NCI-H1694 (cell line): ENCODE results near the gene CIRBP.

Experiments
- DNase-seq: peaks from one replicate; lab custom pipeline; 2025; lab: John Stamatoyannopoulos, UW

Gene CIRBP

DNA sequence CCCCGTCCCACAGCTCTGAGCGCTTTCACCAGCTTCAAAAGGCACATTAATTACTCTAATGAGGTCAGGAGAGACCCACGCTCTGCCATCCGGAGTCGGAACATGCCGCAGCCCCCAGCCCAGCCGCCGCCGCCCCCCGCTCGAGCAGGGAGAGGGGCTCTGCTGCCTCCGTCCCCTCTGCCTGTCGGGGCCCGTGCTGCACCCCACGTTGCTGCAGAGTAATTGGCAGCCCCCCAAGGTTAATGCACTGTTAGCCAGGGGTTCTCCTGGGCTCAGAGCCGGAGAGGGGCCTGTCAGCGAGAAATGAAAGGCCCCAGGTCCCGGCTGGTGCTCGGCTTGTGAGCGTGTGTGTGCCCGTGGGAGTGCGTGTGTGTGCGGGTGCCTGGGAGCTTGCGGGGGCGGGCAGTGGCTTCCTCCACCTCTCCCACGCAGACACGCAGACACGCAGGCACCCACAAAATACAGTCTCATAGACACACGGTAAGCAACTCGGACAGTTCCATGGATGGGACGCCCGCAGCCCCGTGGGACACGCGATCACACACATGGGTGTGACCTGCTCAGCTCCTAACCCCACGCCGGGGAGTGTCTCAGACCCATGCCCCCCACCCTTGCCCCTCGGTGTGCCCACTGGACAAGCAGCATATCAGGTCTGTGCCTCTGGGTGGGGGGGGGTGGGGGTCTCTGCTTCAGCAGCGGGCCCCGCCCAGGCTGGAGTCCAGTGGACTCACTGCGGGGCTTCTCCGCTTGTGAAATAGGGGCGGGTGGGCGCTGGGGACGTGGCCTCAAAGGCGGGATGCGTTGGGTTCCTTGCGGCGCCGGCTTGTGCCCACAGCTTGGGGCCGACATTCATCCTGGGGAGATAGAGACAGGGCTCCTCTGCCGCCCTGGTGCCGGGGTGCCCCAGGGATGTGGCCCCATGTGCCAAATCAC lies 11.8 kb downstream of the CIRBP start:
- no peak for DNase-seq

DNA sequence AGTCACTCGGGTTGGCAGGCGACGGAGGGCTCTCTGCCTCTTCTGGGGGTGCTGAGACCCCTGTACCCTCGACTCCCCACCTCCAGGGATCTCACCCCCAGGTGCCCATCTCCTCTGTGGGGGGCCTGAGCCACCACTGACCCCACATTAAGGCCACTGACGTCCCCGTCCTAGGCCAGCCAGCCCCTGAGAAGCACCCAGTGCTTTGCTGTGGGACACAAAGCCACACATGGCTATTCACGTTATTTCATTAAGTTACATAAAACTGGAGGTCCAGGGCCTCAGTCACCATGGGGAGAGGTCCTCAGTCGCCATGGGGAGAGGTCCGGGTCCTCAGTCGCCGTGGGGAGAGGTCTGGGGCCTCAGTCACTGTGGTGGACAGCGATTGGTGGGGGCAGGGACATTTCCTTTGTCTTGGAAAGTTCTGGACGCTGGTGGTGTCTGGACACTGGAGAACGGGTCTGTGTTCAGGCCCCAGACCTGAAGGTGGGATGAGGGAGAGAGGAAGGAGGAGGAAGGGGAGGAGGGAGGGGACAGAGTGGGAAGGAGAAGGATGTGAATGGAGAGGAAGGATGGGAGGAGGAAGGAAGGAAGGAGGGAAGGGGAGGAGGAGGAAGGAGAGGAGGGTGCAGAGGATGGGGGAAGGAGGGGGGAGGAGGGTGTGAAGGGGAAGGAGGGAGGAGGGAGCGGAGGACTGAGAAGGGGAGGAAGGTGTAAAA lies 12.6 kb downstream of the CIRBP start:
- no peak for DNase-seq

DNA sequence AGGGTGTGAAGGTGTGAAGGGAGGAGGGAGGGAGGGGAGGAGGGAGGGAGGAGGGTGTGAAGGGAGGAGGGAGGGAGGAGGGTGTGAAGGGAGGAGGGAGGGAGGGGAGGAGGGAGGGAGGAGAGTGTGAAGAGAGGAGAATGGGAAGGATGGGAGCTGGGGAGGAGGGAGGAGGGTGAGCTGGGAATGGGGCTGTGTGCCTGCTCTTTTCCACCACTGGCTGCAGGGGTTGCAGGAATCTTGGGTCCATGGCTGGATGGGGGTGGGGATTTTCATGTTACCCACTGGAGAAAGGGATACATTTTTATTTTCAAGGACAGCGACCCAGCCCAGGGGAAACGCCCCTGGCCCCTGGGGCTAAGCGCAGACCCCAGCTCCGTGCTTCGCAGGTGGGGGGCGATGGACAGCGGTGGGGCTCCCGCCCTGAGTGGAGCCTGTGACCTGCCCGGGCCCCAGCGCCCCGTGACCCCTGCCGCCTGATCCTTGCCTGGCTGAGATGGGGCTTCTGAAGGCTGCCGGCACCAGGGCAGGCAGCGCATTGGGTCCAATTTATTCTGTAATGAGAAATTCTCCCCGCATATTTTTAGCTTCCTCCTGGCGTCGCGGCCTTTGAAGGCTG lies 13.6 kb downstream of the CIRBP start:
- DNase-seq: no peak

DNA sequence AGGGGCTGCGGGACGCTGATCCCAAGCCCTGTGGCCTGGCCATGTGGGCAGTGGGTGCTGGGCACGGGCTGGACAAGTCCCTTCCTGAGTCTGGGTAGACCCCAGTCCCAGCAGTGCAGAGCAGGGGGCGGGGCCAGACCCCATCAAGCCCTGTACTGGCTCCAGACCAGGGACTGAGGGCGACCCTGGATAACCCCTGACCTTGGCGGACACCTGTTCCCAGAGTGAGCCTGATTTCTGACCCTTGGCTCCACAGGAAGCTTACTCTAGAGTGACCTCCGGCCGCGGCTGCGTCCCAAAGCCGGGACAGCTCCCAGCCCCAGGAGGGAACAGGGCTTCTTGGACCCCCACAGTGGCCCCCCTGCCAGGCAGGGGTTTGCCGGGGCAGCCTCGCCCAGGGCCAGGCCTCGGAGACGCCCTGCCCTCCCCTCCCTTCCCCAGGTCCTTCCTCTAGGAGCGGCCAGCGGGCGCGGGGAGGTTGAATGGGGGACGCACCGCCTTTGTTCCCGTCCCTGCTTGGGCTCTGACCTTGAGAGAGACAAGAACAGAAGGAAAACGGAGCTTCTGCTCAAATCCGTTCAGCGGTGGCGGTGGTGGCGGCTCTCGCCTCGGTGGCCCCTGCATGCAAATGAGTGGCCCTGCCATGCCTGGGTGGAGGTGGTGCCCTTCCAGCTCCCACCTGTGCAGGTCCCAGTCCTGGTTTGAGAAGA lies 14.2 kb downstream of the CIRBP start:
- no peak for DNase-seq

DNA sequence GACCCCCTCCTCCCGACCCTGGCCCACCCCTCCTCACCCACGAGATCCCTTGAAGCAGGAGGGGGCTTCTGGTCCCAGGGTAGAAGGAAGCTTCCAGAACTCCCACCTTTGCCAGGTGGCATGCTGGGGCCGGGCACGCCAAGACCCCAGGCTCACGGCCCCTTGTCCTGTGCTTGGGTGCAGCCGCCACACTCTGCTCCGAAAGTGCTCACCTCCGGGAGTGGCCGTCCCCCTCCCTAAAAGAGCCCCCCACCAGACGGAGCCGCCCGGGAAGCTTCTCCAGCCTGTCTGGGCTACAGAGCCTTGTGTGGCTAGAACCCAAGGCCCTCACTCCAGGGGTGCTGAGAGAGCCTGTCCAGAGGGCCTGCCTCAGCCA lies 14.8 kb downstream of the CIRBP start:
- no peak for DNase-seq

DNA sequence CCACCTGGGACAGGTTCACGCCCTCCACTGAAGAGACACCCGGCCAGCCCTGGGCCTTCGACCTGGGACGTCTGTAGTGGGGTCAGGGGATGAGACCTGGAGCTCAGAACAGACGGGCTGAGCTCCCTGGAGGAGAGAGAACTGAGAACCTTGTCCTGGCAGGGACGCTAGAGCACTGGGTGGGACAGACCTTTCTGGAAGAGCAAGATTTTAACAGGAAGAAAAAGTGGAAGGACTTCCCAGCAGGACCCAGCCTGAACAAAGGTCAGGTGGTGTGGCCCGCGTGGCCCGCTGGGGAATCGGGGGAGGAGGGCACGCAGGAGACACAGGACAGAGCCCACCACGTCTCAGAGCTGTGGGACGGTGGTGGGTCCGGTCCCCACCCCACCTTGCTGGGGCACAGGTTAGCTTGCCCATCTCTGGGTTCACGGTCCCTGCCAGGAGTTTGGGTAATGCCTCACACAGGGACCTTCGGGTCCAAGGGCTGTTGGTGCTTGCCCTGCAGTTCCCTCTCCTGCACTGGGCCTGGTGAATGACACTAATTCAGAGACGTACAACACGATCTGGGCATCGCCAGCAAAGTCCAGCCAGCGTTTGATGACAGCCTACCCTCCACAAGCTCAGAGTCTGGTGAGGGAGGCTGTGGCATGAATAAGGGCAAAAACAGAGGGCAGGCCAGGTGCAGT lies 15.3 kb downstream of the CIRBP start:
- DNase-seq: no peak

DNA sequence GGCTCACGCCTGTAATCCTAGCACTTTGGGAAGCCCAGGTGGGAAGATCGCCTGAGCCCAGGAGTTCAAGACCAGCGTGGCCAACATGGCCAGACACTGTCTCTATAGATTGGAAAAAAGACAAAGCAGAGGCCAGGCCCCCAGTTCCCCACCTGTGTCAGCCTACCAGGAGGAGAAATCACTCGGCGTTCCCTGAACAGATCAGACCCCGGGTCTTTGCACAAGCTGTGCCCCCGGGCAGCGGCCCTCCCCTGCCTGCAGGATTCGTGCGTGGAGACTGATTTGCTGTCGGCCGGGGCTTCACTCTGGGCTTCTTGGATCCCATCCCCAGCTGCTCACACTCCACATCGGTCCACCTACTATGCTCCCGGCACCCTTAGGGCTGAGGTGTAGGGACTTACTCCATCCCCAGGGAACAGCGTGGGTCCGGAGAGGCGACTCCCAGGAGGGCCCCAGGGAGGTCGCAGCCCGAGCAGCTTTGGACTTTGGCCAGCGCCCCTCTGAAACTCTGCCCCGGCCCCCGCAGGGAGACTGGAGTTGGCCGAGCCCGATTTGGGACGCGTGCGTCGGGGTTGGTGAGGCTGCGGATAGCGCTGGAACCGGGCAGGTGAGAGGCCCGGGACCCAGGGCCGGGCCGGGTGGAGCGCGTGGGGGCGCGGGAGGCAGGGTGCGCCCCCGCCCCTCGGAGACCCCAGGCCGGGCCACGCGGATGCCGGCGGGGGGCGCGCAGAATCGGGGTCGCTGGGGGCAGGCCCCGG lies 16.0 kb downstream of the CIRBP start:
- no peak for DNase-seq

DNA sequence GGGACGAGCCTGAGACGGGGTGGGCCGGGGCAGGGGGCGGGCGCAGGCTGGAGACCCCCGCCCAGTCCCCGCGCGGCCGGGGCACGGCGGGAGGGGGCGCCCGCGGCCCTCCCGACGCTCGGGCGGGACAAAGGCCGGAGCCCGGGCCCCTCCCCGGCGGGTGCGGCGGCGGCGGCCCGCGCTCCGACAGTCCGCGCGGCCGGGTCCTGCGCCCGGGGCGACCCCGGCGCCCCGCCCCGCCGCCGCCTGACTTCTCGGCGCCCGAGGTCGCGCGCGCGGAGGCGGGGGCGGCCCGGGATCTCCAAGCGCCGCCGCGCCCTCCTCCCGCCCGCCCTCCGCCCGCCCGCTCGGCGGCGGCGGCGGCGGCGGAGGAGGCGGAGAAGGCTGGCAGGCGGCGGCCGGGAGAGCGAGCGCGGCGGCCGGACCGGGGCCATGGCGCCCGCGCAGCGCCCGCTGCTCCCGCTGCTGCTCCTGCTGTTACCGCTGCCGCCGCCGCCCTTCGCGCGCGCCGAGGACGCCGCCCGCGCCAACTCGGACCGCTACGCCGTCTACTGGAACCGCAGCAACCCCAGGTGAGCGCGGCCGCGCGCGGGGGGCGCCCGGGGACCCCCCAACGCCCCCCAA lies 16.7 kb downstream of the CIRBP start, which contains the start of gene EFNA2:
Gene EFNA2, plus strand, starts transcription at position 137 of the 624 bp plus-strand sequence. Its CDS starts 296 bp downstream, at position 433.
- DNase-seq: no peak

DNA sequence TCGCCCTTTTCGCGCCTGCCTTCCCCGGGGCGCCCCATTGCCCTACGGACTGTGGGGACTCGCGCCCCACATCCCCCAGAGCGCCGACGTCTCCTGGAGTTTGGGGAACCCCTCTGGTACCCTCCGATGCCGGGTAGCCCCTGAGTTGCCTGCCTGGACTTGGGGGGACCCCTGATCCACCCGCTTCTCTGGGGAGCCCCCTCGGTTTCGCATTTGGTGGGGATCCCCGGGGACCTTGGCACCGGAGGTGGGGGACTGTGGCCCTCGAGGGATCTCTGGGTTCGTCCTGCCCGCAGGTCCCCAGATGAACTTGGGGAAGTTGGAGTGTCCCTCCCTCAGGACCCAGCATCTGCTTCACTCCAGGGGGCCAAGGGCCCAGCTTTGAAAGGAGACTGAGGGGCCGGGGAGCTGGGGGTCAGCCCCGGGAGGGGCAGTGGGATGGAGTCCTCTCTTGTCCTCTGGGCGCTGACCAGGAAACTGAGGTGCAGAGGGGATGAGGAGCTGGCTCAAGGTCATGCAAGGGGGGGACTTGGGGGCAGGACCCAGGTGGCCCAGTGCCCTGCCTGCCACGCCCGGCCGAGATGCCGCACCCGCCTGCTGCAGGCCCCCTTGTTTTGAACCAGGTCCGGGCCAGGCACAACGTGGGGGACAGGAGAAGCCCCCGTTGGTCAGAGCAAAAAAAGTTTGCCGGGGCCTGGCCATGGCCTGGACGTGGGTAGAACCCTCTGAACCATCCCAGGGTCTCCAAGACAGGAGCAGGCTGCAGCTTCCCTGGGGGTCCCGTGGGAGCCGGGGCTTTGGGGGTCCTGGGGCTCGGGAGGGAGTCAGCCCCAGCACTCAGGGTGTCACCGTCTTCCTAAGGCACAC lies 17.6 kb downstream of the CIRBP start:
- no peak for DNase-seq

DNA sequence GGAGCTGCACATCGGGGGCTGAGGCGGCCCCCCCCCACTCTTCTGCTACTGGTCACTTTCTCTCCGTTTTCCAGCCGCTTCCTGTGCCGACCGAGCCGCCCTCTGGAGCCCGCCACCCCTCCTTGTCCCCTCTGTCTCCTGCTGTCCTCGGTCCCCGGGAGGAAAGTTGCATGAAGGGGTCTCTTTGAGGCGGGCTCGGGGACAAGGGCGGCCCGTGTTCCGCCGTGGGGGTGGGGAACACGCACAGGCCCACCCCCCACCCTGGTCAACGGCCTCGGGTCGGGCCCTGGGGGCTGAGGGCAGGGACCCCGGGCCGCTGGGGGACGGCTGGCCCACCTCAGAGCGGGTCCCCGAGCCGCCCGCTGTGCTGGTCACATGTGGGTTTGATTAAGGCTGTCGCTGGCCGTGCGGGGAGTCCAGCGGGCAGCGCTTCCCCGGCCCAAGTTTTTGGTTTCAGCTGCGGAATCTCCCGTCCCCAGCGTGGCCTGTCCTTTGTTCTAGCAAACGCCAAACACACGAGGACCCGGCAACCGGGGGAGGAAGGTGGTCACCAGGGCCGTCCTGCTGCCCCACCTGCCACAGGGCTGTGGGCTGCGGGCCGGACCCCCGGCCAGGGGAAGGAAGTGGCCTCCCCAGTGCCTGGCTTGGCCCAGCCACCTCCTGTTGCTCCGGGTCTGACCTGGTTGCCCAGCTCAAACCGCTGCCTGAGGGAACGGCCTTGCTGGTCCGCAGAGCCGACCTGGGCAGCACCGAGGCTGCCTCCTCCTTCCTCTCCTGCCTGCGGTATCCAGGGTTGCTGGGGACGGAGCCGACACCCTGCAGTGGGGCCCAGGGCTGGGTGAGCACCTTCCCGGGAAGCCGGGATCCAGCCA lies 18.5 kb downstream of the CIRBP start:
- no peak for DNase-seq

DNA sequence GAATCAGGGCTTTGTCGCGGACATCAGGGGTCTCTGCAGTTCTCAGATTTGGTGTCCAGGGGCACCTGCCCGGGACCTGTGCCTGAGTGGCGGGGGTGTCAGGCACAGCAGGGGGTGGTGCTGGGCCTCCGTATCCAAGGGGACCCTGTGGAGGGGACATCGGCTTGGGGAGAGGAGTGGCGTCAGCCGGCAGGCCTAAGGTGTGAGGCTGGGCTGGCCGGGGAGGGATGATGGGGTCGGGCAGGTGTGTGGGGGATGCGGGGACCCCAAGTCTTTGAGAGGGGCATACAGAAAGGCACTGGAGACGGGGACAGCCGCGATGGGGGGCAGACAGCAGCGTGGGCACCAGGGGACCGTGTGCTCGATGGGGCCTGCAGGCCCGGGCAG lies 19.1 kb downstream of the CIRBP start:
- no peak for DNase-seq

DNA sequence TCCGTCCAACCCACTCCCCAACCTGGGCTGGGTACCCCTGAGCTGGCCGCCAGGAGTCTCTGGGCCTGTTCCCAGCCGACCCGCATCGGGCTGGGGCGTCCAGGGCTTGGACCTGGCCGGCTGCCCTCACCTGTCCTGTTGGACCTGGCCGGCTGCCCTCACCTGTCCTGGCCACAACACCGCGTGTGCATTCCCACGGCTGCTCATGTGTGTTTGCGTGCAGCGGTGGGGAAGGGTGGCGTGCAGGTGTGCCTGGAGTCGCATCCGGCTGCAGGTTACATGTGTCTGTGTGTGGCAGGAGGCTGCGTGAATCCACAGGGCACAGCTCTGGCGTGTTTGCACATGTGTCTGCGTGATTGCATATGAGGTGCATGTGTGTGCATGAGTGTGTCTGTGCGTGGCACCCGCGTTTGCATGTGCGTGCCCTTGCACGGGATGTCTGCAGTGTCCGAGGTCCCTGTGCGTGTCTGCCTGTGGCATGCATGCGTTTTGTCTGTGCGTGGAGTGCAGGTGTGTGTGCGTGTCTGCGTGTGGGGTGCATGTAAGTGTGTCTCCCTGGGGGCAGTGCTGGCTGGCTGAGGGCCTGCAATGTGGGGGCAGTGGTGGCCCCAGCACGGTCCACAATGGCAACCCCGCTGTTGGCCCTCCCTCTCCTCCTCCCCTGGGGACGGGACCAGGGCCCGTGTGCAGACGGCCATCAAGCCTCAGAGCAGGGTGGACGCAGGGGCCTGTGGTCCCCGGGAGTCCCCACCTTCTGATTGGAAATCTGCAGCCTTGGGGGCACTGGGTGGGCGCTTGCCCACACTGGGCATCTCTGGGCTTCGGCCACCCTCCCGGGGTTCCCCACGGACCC lies 19.9 kb downstream of the CIRBP start:
- DNase-seq: no peak

DNA sequence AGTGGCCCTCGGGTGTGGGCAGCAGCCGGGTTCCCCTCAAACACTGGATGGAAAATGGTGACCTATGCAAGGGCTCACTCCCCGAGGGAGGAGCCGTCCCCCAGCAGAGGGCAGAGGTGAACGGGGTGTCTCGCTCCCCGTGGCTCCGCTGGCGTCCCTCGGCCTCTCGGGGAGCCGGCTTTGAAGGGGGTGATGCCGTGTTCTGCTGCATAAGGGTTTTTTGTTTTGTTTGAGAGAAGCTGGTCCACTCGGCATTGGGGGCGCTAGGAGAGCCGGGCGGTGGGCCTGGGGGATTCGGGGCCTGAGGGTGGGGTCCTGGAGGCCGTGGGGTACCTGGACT lies 20.5 kb downstream of the CIRBP start:
- no peak for DNase-seq

DNA sequence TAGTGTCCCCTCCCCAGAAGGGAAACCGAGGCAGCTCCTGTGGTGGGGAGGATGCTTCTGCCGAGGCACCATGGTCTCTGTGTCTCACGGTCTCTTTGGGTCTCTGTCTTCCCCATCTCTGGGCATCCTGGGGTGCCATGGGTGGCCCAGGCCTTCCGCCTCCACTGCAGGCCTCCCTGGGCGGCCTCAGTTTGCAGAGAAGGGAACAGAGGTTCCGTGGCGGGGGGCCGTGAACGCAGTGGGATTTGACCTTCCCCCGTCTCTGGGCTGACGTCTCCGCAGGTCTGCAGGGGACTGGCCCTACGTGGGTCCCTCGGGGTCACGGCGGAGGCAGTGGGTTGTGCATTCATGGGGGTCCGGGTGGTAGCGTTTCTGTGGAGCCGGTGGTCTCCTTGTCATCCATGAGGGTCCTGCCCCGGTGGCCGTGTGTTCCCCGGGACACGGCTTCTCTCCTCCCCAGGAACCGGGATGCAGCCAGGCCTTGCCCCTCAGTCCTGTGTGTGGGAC lies 21.1 kb downstream of the CIRBP start:
- DNase-seq: no peak

DNA sequence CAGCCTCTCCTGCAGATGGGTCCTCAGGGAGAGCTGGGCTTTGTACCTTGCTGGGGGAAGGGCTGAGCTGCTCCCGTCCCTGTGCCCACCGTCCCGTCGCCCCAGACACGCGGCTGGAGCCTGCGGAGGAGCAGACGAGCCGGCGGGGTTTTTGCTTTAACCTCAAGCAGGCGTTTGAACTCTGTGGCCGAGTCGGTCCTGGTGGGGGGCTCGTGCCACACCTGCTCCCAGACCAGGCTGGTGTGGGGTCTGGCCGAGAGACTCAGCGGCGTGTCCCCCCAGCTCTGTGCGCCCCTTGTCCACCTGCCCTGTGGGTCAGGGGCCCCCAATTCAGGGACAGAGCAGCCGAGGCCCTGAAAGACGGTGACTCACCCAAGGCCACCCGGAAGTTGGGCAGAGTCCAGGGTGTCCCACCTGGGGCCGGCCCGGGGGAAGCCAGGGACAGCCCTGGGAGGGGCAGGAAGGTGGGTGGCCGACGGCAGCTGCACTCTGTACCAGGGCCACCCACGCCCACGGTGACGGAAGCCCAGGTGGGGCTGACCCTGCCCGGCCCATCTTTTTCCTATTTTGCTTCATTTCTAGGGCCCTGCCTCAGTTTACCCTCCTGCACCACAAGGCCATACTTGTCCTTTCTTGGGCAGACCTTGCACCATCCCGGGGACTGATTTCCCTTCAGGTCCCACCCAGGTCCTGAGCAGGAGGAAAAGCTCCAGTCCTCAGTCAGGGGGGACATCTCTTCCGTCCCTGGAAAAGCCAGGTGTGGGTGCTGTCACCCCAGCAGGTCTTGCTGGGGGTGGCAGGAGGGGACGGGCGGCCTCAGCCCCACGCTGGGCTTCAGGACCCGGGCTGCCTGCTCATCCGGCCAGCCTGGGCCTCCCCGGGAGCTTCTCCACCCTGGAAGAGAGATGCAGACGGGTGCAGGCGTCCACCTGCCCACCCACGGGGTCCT lies 21.8 kb downstream of the CIRBP start:
- no peak for DNase-seq

DNA sequence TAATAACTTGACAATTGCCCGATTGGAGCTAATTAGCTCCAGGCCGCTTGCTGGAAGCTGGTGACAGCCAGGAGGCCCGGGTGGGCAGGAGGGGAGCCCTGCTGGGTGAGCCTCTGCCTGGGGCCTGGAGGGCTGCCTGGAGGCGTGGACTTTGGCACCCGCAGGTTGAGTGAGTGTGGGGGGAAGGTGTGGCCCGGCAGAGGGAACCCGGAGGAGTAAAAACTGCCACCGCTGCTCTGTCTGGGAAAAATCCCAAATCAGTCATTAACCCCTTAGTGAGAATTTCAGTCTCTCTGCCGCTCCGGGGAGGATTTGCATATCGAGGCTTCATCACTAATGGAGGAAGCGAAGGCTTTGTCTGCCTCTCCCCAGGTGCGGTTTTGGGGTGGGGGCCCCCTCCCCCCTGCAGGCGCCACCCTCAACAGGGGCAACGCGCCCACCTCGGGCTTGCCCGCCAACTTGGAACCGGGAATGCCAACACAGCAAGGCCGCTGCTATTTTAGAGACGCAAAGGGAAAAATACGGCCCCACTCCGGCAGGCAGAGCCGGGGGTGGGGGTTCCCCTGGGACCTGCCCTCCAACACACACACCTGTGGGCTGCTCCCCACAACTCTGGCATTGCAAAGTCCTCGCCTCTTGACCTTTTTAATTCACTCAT lies 22.8 kb downstream of the CIRBP start:
- DNase-seq: no peak
